Measurements from ENCODE around the gene SNAPC1. TPM values are rescaled to one million over a fixed set of nuclear protein-coding genes. Genes with fewer than 3 reads are reported as not detected.

SNAPC1 gene, protein sequence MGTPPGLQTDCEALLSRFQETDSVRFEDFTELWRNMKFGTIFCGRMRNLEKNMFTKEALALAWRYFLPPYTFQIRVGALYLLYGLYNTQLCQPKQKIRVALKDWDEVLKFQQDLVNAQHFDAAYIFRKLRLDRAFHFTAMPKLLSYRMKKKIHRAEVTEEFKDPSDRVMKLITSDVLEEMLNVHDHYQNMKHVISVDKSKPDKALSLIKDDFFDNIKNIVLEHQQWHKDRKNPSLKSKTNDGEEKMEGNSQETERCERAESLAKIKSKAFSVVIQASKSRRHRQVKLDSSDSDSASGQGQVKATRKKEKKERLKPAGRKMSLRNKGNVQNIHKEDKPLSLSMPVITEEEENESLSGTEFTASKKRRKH
- total RNA-seq: 1 to 10 TPM; 5.5 to 6.0 TPM

DNA sequence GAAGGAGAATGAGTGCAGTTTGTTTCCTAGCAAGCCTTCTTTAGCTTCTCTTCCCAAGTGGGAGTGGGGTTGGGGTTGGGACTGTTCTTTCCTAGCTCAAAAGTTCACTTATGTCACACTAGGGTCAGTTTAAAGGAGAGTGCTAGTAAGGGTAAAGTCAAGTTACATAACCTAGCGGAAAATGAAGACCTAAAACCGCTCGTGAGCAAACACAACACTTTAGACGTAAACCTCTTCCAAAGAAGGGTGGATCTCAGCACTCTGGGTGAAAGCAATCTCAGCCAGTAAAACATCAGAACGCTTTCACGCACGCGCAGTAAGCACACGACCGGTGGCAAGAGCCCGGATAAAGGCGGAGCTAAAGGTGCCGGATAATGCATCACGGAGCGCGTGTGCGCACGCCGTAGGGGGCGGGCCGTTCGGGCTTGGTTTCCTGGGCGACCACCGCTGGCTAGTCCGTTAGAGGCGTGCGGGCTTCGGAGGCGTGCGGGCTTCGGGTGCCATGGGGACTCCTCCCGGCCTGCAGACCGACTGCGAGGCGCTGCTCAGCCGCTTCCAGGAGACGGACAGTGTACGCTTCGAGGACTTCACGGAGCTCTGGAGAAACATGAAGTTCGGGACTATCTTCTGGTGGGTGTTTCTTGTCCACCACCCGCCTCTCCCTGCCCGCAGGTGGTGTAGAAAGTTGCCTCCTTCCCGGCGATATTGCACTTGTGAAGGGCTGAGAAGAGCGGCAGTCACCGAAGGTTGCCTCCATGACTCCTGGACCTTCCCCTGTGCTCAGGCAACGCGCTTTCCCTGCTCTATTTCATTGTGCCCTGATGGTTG, at the start of gene SNAPC1:
TSS of gene SNAPC1 (plus strand) at position 462 of the 828 bp plus-strand sequence. CDS start at position 503, 41 bp downstream.

DNA sequence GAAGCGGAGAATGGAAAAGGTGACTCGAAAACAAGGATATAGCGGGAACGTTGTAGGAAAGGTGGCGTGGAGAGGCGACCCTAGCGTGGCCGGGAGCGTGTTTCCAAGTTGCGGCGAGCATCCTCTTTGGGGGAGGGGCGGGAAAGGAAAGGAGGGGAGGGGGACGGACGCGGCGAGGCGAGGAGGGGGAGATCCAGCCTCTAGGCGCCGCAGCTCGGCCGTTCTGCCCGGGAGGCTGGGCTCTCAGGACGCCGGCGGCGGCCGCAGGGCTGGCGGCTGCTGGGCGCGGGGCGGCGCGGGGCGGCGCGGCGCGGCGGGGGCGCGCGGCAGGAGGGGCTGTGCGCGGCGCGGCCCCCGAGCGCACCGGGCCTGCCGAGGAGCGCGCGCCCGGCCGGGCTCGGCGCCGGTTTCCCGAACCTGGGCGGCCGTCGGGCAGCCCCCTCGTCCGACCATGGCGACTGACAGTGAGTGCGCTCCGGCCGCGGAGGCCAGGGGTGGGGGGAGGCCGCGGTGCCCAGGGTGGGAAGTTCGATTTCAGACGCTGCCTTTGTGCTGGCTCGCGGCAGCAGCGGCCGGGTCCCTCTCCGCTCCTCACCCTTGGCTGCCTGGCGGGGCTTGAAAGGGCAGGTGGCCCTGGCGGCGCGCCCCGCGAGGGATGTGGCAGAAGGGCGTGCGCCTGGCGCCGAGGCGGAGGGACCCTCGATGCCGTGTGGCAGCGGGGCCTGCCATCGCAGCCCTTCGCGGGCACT, 50.3 kb downstream of the SNAPC1 start, which contains the start of gene SYT16:
TSS of gene SYT16 (plus strand) at position 357 of the 749 bp plus-strand sequence.

Other genes starting within 250 kb of the SNAPC1 start
- gene HIF1A, start 66.9 kb upstream of the SNAPC1 start, total RNA-seq: 100 to 1,000 TPM; 145 TPM
- gene SYT16, start 50.3 kb downstream of the SNAPC1 start, total RNA-seq: not detected

All from activated naive CD4-positive, alpha-beta T cell treated with anti-CD3 and anti-CD28 coated beads, Interleukin-2, amount 10 ng/mL, durations not matched to agents 5 hours and 36 hours (primary cell).